CD4-positive, alpha-beta T cell treated with Interleukin-12 subunit alpha and Interleukin-12 subunit beta, for 1 hour (primary cell): ENCODE results near the gene RHD.
"Not testable (repeated sequence)": the region's sequence is repeated elsewhere in the genome, so short reads cannot be mapped to it uniquely, and the experiment has no call there.

Experiments
- DNase-seq: peaks from one replicate; pipeline ENCODE4 v3.0.0-alpha.2; 2020

Gene RHD

DNA sequence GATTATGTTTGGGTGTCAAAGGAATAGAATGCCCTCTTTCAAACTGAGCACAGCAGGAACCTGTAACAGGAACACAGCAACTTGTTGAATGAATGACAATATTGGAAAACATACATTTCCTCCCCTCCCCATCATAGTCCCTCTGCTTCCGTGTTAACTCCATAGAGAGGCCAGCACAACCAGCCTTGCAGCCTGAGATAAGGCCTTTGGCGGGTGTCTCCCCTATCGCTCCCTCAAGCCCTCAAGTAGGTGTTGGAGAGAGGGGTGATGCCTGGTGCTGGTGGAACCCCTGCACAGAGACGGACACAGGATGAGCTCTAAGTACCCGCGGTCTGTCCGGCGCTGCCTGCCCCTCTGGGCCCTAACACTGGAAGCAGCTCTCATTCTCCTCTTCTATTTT is at the start of gene RHD:
RHD (plus strand) TSS at position 272 of the 400 bp plus-strand sequence; CDS start at position 311, 39 bp downstream.
- DNase-seq = not testable (repeated sequence)

DNA sequence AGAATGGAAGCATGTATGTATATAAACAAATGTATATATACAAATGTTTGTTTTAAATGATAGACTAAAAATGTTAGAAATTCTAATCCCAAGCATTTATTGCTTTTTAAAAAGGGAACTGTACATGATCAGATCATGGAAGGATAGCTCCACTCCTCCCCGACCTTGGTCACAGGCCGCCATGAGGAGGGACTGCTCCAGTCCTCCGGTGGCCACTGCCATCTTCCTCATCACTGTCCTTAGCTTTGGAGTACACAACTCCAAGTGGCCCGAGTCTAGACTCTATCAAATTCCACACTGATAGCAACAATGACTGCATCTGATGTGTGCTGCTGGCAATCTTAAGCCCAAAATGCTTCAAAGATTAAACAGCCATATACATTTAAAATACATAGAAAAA is 49.7 kb upstream of the RHD start:
- no peak for DNase-seq

DNA sequence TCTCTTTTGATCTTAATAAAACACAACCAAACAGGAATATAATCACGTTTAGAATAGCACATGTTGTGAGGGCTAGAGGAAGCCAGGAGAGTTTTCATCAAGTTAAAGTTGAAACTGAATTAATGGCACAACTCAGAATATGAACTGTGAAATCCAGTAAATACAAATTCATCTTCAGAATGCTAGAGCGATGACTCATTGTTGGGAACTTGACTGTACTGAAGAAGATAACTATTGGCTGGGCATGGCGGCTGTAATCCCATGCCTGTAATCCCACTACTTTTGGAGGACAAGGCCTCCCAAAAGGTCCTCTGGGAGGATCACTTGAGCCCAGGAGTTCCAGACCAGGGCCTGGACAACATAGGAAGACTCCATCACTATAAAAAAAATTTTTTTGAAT is 48.8 kb upstream of the RHD start:
- no peak for DNase-seq

- peak; percentile 93 for DNase-seq
Measured at GRCh38 chr1:25232027-25232865, 40.1 kb upstream of the RHD start, which contains the start of gene SYF2. Gene SYF2 (minus strand): TSS chr1:25232502. CDS start chr1:25232467, 35 bp downstream.

DNA sequence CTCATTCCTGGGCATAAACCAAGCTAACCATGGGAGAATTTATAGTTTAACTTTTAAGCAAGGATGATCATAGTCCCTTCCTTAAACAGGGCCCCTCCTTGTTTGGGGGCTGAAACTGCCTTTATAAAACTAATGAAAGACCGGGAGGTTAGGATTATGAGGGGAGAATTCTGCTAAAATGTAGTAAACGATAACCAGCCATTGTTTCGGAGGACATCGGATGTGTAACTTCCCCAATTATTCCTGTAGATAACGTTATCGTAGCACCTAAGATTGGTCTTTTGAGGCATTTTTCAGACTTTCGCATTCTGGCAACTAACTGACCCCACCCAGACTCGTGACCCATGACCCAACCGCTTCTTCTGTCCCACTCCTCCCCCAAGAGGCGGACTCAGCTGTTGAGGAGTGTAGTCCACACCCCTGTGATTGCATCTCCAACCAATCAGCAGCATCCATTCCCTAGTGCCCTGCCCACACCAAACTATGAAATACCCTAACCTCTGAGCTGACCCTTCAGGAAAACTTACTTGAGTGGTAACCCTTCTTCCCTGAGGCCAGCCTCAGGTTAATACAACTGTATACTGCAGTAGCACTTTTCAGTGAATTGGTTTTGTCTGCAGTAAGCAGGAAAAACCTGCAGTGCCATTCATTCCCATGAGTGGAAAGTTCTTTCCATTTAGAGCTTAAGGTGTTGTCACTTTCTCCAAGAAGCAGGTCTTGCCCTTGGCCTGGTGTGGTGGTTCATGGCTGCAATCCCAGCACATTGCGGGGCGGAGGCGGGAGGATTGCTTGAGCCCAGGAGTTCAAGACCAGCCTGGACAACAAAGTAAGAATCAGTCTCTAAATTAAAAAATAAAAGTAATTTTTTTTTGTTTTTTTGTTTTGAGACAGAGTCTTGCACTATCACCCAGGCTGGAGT is 39.2 kb upstream of the RHD start:
- DNase-seq = peak; percentile 80

DNA sequence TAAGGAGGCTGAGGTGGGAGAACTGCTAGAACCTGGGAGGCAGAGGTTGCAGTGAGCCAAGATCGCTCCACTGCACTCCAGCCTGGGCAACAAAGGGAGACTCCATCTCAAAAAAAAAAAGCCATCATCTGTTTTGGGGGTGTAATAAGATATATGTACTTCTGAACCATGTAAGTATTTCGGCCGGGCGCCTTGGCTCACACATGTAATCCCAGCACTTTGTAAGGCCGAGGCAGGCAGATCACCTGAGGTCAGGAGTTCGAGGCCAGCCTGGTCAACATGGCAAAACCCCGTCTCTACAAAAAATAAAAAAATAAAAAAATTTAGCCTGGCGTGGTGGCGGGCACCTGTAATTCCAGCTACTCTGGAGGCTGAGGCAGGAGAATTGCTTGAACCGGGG is 36.9 kb upstream of the RHD start:
- DNase-seq = not testable (repeated sequence)

DNA sequence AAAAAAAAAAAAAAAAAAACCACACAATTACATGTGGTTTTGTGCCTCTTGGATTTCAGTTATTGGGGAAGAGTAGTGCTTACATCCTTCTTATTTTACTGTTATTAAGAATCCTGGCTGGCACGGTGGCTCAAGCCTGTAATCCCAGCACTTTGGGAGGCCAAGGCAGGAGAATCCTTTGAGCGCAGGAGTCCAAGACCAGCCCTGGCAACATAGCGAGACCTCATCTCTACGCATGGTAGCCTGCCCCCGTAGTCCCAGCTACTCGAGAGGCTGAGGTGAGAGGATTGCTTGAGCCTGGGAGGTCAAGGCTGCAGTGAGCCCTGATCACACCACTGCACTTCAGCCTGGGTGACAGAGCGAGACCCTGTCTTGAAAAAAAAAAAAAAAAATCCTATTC is 36.0 kb upstream of the RHD start:
- not testable (repeated sequence) for DNase-seq

DNA sequence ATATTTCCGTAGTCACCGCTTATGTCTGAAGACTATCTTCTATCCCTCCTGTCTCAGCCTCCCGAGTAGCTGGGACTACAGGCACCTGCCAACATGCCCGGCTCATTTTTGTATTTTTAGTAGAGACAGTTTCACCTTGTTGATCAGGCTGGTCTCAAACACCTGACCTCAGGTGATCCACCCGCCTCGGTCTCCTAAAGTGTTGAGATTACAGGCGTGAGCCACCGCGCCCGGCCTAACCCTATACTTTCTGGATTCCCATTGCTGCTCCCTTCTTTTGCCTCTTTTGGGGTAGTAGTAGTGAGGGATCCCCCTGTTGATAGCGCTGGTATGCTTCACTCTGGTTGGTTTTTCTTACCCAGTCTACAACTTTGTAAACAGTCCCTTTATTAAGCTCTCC is 34.3 kb upstream of the RHD start:
- no peak for DNase-seq

- peak; percentile 93 for DNase-seq
Measured at GRCh38 chr1:25239681-25240541, 32.4 kb upstream of the RHD start.

DNA sequence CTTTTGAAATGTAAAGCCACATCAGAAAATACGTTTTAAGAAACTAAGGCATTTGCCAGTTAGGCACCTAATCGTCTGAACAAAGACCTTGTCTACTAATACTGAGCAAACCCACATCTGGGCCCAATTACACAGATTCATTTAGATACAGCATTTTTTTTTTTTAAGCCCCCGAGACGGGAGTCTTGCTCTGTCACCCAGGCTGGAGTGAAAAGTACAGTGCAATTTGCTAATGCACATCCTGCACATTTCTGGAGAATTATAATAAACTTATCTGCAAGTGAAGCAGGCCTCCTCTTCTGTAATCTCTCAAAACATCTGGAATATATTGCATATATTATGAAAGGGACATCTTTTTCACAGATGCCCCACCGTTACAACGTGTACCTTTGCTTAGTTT is 28.4 kb upstream of the RHD start:
- no peak for DNase-seq

- DNase-seq = no peak
Measured at GRCh38 chr1:25245393-25245792, 26.9 kb upstream of the RHD start.

- DNase-seq = no peak
Measured at GRCh38 chr1:25245809-25246599, 26.3 kb upstream of the RHD start.

GRCh38 chr1:25246600-25247023 is 25.7 kb upstream of the RHD start:
- peak; percentile 36 for DNase-seq

GRCh38 chr1:25247024-25247828 is 25.1 kb upstream of the RHD start, which contains the start of gene RSRP1:
Gene RSRP1 (minus strand): TSS chr1:25247454. CDS start chr1:25246963, 491 bp downstream.
- peak; percentile 100 for DNase-seq

- no peak for DNase-seq
Measured at GRCh38 chr1:25247829-25248754, 24.2 kb upstream of the RHD start.

- DNase-seq = no peak
Measured at GRCh38 chr1:25253911-25254310, 18.4 kb upstream of the RHD start.

DNA sequence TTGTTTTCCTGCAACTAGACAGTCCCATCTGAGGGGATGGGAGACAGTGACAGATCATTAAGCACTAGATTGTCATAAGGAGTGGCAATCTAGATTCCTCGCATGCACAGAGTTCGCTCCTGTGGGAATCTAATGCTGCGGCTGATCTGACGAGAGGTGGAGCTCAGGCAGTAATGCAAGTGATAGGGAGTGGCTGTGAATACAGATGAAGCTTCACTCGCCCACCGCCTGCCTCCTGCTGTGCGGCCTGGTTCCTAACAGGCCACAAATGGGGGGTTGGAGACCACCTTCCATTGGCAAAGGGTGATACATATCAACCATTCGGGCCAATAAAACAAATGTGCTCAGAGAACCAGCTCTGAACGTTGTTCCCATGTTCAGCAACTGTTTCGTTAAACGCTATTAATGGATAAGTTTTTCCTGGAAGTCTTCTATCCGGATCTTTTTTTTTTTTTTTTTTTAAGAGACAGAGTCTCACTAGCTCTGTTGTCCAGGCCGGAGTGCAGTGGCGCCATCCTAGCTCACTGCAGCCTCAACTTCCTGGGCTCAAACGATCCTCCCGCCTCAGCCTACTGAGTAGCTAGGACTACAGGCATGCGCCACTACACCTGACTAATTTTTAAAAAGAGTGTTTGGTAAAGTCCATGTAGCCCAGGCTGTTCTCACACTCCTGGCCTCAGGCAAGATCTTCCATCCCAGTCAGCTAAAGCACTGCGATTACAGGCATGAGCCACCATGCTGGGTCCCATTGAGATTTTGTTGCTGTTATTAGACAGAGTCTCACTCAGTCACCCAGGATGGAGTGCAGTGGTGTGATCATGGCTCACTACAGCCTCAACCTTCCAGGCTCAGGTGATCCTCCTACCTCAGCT is 16.4 kb upstream of the RHD start:
- DNase-seq = no peak

DNA sequence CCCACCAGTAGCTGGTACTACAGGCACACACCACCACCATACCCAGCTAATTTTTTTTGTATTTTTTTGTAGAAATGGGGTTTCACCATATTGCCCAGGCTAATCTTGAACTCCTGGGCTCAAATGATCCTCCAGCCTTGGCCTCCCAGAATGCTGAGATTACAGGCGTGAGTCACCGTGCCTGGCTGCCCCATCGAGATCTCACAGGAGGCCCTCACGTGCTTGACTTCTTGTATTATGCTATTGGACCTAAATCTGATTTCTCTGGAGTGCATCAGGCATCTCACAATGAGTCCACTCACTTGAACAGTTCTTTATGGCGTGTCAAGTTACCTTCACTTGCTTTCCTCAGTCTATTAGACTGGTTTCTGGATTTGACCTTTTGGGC is 15.7 kb upstream of the RHD start:
- no peak for DNase-seq

DNA sequence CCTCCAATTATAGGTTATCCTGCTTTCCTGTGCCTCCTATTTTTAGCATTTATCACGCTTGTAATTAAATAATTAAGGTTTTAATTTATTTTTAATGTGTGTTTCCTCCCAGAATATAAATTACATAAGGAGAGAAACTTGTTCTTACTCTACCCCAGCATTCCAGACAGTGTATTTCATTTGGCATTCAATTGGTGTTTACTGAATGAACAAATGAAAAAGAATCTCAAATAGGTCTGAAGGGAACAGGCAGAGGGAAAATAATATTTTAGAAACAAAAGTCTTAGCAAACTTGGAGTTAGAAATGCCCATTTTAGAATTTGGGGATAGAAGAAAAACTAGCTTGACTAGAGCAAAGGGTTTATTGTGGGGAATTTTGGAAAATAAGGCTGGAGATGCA is 15.1 kb upstream of the RHD start:
- DNase-seq = no peak
